CD4-positive, alpha-beta T cell treated with Interleukin-4 for 4 hours (primary cell): ENCODE results near the gene USP15.
"Not testable (repeated sequence)": the region's sequence is repeated elsewhere in the genome, so short reads cannot be mapped to it uniquely, and the experiment has no call there.

Source experiments
- DNase-seq: peaks from one replicate; pipeline ENCODE4 v3.0.0-alpha.2; 2020

The USP15 gene

GRCh38 chr12:62463252-62463651 is 203.0 kb downstream of the USP15 start:
- DNase-seq, result not testable (repeated sequence)
